Measurements from ENCODE around the gene ITIH5.
A peak's percentile ranks its signal among the peaks of the same experiment; 100 is the strongest.
"Not testable (repeated sequence)": the region's sequence is repeated elsewhere in the genome, so short reads cannot be mapped to it uniquely, and the experiment has no call there.

Gene ITIH5

GRCh38 chr10:7666253-7667023 is at the start of gene ITIH5:
TSS of gene ITIH5 (minus strand) at chr10:7666966. CDS start at chr10:7666892, 74 bp downstream.
- peak within 1 kb of the TSS; percentile 22 for H3K4me3 ChIP-seq (ENCODE audit: low read depth, low read length)
- no peak for TF ChIP-seq CTCF (IDR thresholded peaks at IDR 0.05; ENCODE audit: low read depth, low read length)
- no peak for DNase-seq (ENCODE audit: low read depth, low spot score)
- in situ Hi-C loops (cut with HindIII; ENCODE audit: low sequenced_read_pairs), result no loop called here

- DNase-seq (ENCODE audit: low read depth, low spot score), result no peak
- in situ Hi-C loops (cut with HindIII; ENCODE audit: low sequenced_read_pairs), result no loop called here
These were observed 48.7 kb upstream of the ITIH5 start for GRCh38 chr10:7715515-7715914.

GRCh38 chr10:7711075-7711474 is 44.3 kb upstream of the ITIH5 start:
- in situ Hi-C loops (cut with HindIII; ENCODE audit: low sequenced_read_pairs); H3K4me3 ChIP-seq (ENCODE audit: low read depth, low read length); DNase-seq (ENCODE audit: low read depth, low spot score): not testable (repeated sequence)

More at GRCh38 chr10:7715515-7715914, 48.7 kb upstream of the ITIH5 start:
- TF ChIP-seq CTCF (IDR thresholded peaks at IDR 0.05; ENCODE audit: low read depth, low read length), result no peak
- H3K4me3 ChIP-seq (ENCODE audit: low read depth, low read length), result no peak overlapping the region

- DNase-seq (ENCODE audit: low read depth, low spot score), result no peak
- TF ChIP-seq CTCF (IDR thresholded peaks at IDR 0.05; ENCODE audit: low read depth, low read length), result no peak
- no peak overlapping the region for H3K4me3 ChIP-seq (ENCODE audit: low read depth, low read length)
- in situ Hi-C loops (cut with HindIII; ENCODE audit: low sequenced_read_pairs), result no loop called here
These were observed 43.7 kb upstream of the ITIH5 start for GRCh38 chr10:7710446-7710845.

- H3K4me3 ChIP-seq (ENCODE audit: low read depth, low read length), result no peak overlapping the region
- TF ChIP-seq CTCF (IDR thresholded peaks at IDR 0.05; ENCODE audit: low read depth, low read length), result no peak
- in situ Hi-C loops (cut with HindIII; ENCODE audit: low sequenced_read_pairs), result no loop called here
- DNase-seq (ENCODE audit: low read depth, low spot score), result no peak
These were observed 42.1 kb upstream of the ITIH5 start for GRCh38 chr10:7708832-7709231.

- in situ Hi-C loops (cut with HindIII; ENCODE audit: low sequenced_read_pairs), result no loop called here
- TF ChIP-seq CTCF (IDR thresholded peaks at IDR 0.05; ENCODE audit: low read depth, low read length), result no peak
- DNase-seq (ENCODE audit: low read depth, low spot score), result no peak
- H3K4me3 ChIP-seq (ENCODE audit: low read depth, low read length), result no peak overlapping the region
These were observed 41.3 kb upstream of the ITIH5 start for GRCh38 chr10:7707858-7708622.

GRCh38 chr10:7707102-7707501 is 40.3 kb upstream of the ITIH5 start:
- DNase-seq (ENCODE audit: low read depth, low spot score), result no peak
- H3K4me3 ChIP-seq (ENCODE audit: low read depth, low read length), result no peak overlapping the region
- TF ChIP-seq CTCF (IDR thresholded peaks at IDR 0.05; ENCODE audit: low read depth, low read length), result no peak
- in situ Hi-C loops (cut with HindIII; ENCODE audit: low sequenced_read_pairs), result no loop called here

Data from astrocyte of the spinal cord (primary cell).